Measurements from ENCODE around the gene SMC1B.
"Not testable (repeated sequence)": the region's sequence is repeated elsewhere in the genome, so short reads cannot be mapped to it uniquely, and the experiment has no call there.

Gene SMC1B

GRCh38 chr22:45376703-45377102, 36.7 kb downstream of the SMC1B start:
- H3K9ac ChIP-seq (ENCODE audit: low read depth, low read length): no peak overlapping the region

GRCh38 chr22:45376009-45376408, 37.4 kb downstream of the SMC1B start:
- Histone ChIP-seq H3K27me3 (ENCODE audit: insufficient read depth, low read length) (no peaks in the 10 kb centered on the region), H3K27ac (ENCODE audit: low read depth, low read length) (no peak overlapping the region), H3K36me3 (ENCODE audit: insufficient read depth, low read length) (no peaks in the 10 kb centered on the region), H3K9ac (ENCODE audit: low read depth, low read length) (no peak overlapping the region), H3K4me3 (ENCODE audit: low read length) (no peak overlapping the region), H3K9me3 (ENCODE audit: insufficient read depth, low read depth, low read length) (peaks cover 14% of the 10 kb centered on the region; the same call in 1 of the 2 replicates), H3K4me1 (ENCODE audit: insufficient read depth, low read length) (no peaks in the 10 kb centered on the region)
- WGBS: no CpG with 5 or more reads among the region's 3 CpGs

More at GRCh38 chr22:45376703-45377102, 36.7 kb downstream of the SMC1B start:
- 91% methylated on average over 1 of the region's 1 CpG for WGBS
- Histone ChIP-seq H3K4me3 (ENCODE audit: low read length) (no peak overlapping the region), H3K36me3 (ENCODE audit: insufficient read depth, low read length) (no peaks in the 10 kb centered on the region), H3K9me3 (ENCODE audit: insufficient read depth, low read depth, low read length) (peaks cover 14% of the 10 kb centered on the region; the same call in 1 of the 2 replicates), H3K4me1 (ENCODE audit: insufficient read depth, low read length) (no peaks in the 10 kb centered on the region), H3K27me3 (ENCODE audit: insufficient read depth, low read length) (no peaks in the 10 kb centered on the region), H3K27ac (ENCODE audit: low read depth, low read length) (no peak overlapping the region)

GRCh38 chr22:45373592-45373991, 39.8 kb downstream of the SMC1B start:
- not testable (repeated sequence) for H3K4me1 ChIP-seq (ENCODE audit: insufficient read depth, low read length); H3K27me3 ChIP-seq (ENCODE audit: insufficient read depth, low read length); H3K4me3 ChIP-seq (ENCODE audit: low read length); H3K27ac ChIP-seq (ENCODE audit: low read depth, low read length); H3K36me3 ChIP-seq (ENCODE audit: insufficient read depth, low read length); H3K9ac ChIP-seq (ENCODE audit: low read depth, low read length)
- peaks cover 14% of the 10 kb centered on the region; the same call in 1 of the 2 replicates for H3K9me3 ChIP-seq (ENCODE audit: insufficient read depth, low read depth, low read length)
- WGBS: 93% methylated on average over 3 of the region's 3 CpGs

GRCh38 chr22:45366713-45367112, 46.7 kb downstream of the SMC1B start:
- no peaks in the 10 kb centered on the region for H3K27me3 ChIP-seq (ENCODE audit: insufficient read depth, low read length)
- no peaks in the 10 kb centered on the region for H3K36me3 ChIP-seq (ENCODE audit: insufficient read depth, low read length)
- H3K4me1 ChIP-seq (ENCODE audit: insufficient read depth, low read length): no peaks in the 10 kb centered on the region
- H3K27ac ChIP-seq (ENCODE audit: low read depth, low read length): no peak overlapping the region
- no peak overlapping the region for H3K4me3 ChIP-seq (ENCODE audit: low read length)
- H3K9me3 ChIP-seq (ENCODE audit: insufficient read depth, low read depth, low read length): no peaks in the 10 kb centered on the region
- no peak overlapping the region for H3K9ac ChIP-seq (ENCODE audit: low read depth, low read length)
- 82% methylated on average over 3 of the region's 3 CpGs for WGBS

GRCh38 chr22:45359627-45360026, 53.8 kb downstream of the SMC1B start:
- no peaks in the 10 kb centered on the region for H3K4me1 ChIP-seq (ENCODE audit: insufficient read depth, low read length)
- no peaks in the 10 kb centered on the region for H3K36me3 ChIP-seq (ENCODE audit: insufficient read depth, low read length)
- no peak overlapping the region for H3K4me3 ChIP-seq (ENCODE audit: low read length)
- no peaks in the 10 kb centered on the region for H3K27me3 ChIP-seq (ENCODE audit: insufficient read depth, low read length)
- H3K27ac ChIP-seq (ENCODE audit: low read depth, low read length): no peak overlapping the region
- WGBS: 88% methylated on average over 4 of the region's 4 CpGs
- H3K9me3 ChIP-seq (ENCODE audit: insufficient read depth, low read depth, low read length): no peaks in the 10 kb centered on the region
- no peak overlapping the region for H3K9ac ChIP-seq (ENCODE audit: low read depth, low read length)

- H3K27me3 ChIP-seq (ENCODE audit: insufficient read depth, low read length): no peaks in the 10 kb centered on the region
- no peak overlapping the region for H3K27ac ChIP-seq (ENCODE audit: low read depth, low read length)
- H3K4me3 ChIP-seq (ENCODE audit: low read length): no peak overlapping the region
- H3K36me3 ChIP-seq (ENCODE audit: insufficient read depth, low read length): no peaks in the 10 kb centered on the region
- WGBS: 86% methylated on average over 1 of the region's 1 CpG
- no peaks in the 10 kb centered on the region for H3K9me3 ChIP-seq (ENCODE audit: insufficient read depth, low read depth, low read length)
- no peak overlapping the region for H3K9ac ChIP-seq (ENCODE audit: low read depth, low read length)
- H3K4me1 ChIP-seq (ENCODE audit: insufficient read depth, low read length): no peaks in the 10 kb centered on the region
Measured at GRCh38 chr22:45358127-45358526, 55.3 kb downstream of the SMC1B start.

- no peaks in the 10 kb centered on the region for H3K4me1 ChIP-seq (ENCODE audit: insufficient read depth, low read length)
- H3K36me3 ChIP-seq (ENCODE audit: insufficient read depth, low read length): no peaks in the 10 kb centered on the region
- H3K4me3 ChIP-seq (ENCODE audit: low read length): no peak overlapping the region
- H3K9me3 ChIP-seq (ENCODE audit: insufficient read depth, low read depth, low read length): no peaks in the 10 kb centered on the region
- no peak overlapping the region for H3K27ac ChIP-seq (ENCODE audit: low read depth, low read length)
- H3K9ac ChIP-seq (ENCODE audit: low read depth, low read length): no peak overlapping the region
- H3K27me3 ChIP-seq (ENCODE audit: insufficient read depth, low read length): no peaks in the 10 kb centered on the region
- WGBS: 100% methylated on average over 1 of the region's 1 CpG
Measured at GRCh38 chr22:45357490-45357889, 55.9 kb downstream of the SMC1B start.

GRCh38 chr22:45353786-45354185, 59.6 kb downstream of the SMC1B start:
- Histone ChIP-seq H3K9ac (ENCODE audit: low read depth, low read length) (no peak overlapping the region), H3K36me3 (ENCODE audit: insufficient read depth, low read length) (no peaks in the 10 kb centered on the region), H3K4me1 (ENCODE audit: insufficient read depth, low read length) (no peaks in the 10 kb centered on the region), H3K27me3 (ENCODE audit: insufficient read depth, low read length) (no peaks in the 10 kb centered on the region), H3K9me3 (ENCODE audit: insufficient read depth, low read depth, low read length) (no peaks in the 10 kb centered on the region), H3K4me3 (ENCODE audit: low read length) (no peak overlapping the region), H3K27ac (ENCODE audit: low read depth, low read length) (no peak overlapping the region)
- WGBS: 93% methylated on average over 4 of the region's 5 CpGs

- 83% methylated on average over 5 of the region's 5 CpGs for WGBS
Measured at GRCh38 chr22:45352757-45353156, 60.6 kb downstream of the SMC1B start.

GRCh38 chr22:45351956-45352355, 61.4 kb downstream of the SMC1B start:
- H3K9me3 ChIP-seq (ENCODE audit: insufficient read depth, low read depth, low read length): no peaks in the 10 kb centered on the region
- H3K9ac ChIP-seq (ENCODE audit: low read depth, low read length): no peak overlapping the region
- no peaks in the 10 kb centered on the region for H3K36me3 ChIP-seq (ENCODE audit: insufficient read depth, low read length)
- no CpG with 5 or more reads among the region's 1 CpG for WGBS
- no peak overlapping the region for H3K27ac ChIP-seq (ENCODE audit: low read depth, low read length)
- H3K4me1 ChIP-seq (ENCODE audit: insufficient read depth, low read length): no peaks in the 10 kb centered on the region
- H3K27me3 ChIP-seq (ENCODE audit: insufficient read depth, low read length): no peaks in the 10 kb centered on the region
- no peak overlapping the region for H3K4me3 ChIP-seq (ENCODE audit: low read length)

More at GRCh38 chr22:45352757-45353156, 60.6 kb downstream of the SMC1B start:
- H3K4me3 ChIP-seq (ENCODE audit: low read length); H3K27me3 ChIP-seq (ENCODE audit: insufficient read depth, low read length); H3K27ac ChIP-seq (ENCODE audit: low read depth, low read length); H3K9ac ChIP-seq (ENCODE audit: low read depth, low read length); H3K9me3 ChIP-seq (ENCODE audit: insufficient read depth, low read depth, low read length); H3K4me1 ChIP-seq (ENCODE audit: insufficient read depth, low read length); H3K36me3 ChIP-seq (ENCODE audit: insufficient read depth, low read length): not testable (repeated sequence)

GRCh38 chr22:45349916-45350315, 63.5 kb downstream of the SMC1B start:
- WGBS: 94% methylated on average over 2 of the region's 3 CpGs
- Histone ChIP-seq H3K9ac (ENCODE audit: low read depth, low read length) (no peak overlapping the region), H3K27me3 (ENCODE audit: insufficient read depth, low read length) (no peaks in the 10 kb centered on the region), H3K4me3 (ENCODE audit: low read length) (no peak overlapping the region), H3K9me3 (ENCODE audit: insufficient read depth, low read depth, low read length) (no peaks in the 10 kb centered on the region), H3K36me3 (ENCODE audit: insufficient read depth, low read length) (no peaks in the 10 kb centered on the region), H3K27ac (ENCODE audit: low read depth, low read length) (no peak overlapping the region), H3K4me1 (ENCODE audit: insufficient read depth, low read length) (no peaks in the 10 kb centered on the region)

- Histone ChIP-seq H3K36me3 (ENCODE audit: insufficient read depth, low read length) (peaks cover 24% of the 10 kb centered on the region), H3K27me3 (ENCODE audit: insufficient read depth, low read length) (no peaks in the 10 kb centered on the region), H3K27ac (ENCODE audit: low read depth, low read length) (no peak overlapping the region), H3K9ac (ENCODE audit: low read depth, low read length) (no peak overlapping the region), H3K4me3 (ENCODE audit: low read length) (no peak overlapping the region), H3K4me1 (ENCODE audit: insufficient read depth, low read length) (no peaks in the 10 kb centered on the region), H3K9me3 (ENCODE audit: insufficient read depth, low read depth, low read length) (no peaks in the 10 kb centered on the region)
- WGBS: 75% methylated on average over 5 of the region's 5 CpGs
Measured at GRCh38 chr22:45344334-45344733, 69.1 kb downstream of the SMC1B start.
